Mesenchymal stem cell (in vitro differentiated cells and primary cell): ENCODE data around the gene DIO3.

ENCODE experiments used
- DNase-seq: peaks from one replicate; pipeline ENCODE4 v3.0.0-alpha.2; 2013
- H2AFZ ChIP-seq: one replicate; pipeline ENCODE4 v1.6.1; 2013; ENCODE audit warnings: low read depth, mild to moderate bottlenecking, control low read depth, inconsistent platforms, low read length, moderate library complexity
- H2AK5ac ChIP-seq: 2 replicates; pipeline ENCODE4 v1.6.1; 2013; ENCODE audit warnings: low read length, moderate library complexity, mild to moderate bottlenecking, inconsistent platforms; ENCODE audit not compliant: severe bottlenecking
- H2BK120ac ChIP-seq: one replicate; pipeline ENCODE4 v1.6.1; 2013; ENCODE audit warnings: low read depth, mild to moderate bottlenecking, inconsistent platforms, low read length, moderate library complexity
- H2BK12ac ChIP-seq, 2 experiments: one replicate each; pipeline ENCODE4 v1.6.1; 2013; ENCODE audit warnings: inconsistent platforms in 2 of 2, low read length in 2 of 2, mild to moderate bottlenecking in 2 of 2, moderate library complexity in 2 of 2, control low read depth in 1 of 2
- H2BK15ac ChIP-seq: one replicate; pipeline ENCODE4 v1.6.1; 2013; ENCODE audit warnings: mild to moderate bottlenecking, low read depth, inconsistent platforms; ENCODE audit not compliant: poor library complexity, severe bottlenecking
- H2BK5ac ChIP-seq: 2 replicates; pipeline ENCODE4 v1.6.1; 2013; ENCODE audit warnings: low read depth, mild to moderate bottlenecking, low read length, control low read depth, inconsistent platforms; ENCODE audit not compliant: poor library complexity, severe bottlenecking
- H3K14ac ChIP-seq, 2 experiments: one replicate each; pipeline ENCODE4 v1.6.1; 2013; ENCODE audit warnings: inconsistent platforms in 2 of 2, low read length in 2 of 2, control low read depth in 1 of 2, mild to moderate bottlenecking in 1 of 2, moderate library complexity in 1 of 2
- H3K18ac ChIP-seq, 2 experiments: one replicate each; pipeline ENCODE4 v1.6.1; 2013; ENCODE audit warnings: inconsistent platforms in 2 of 2, low read length in 2 of 2, control low read depth in 1 of 2, low read depth in 1 of 2, mild to moderate bottlenecking in 1 of 2
- H3K23ac ChIP-seq, 2 experiments: one replicate each; pipeline ENCODE4 v1.6.1; 2013; ENCODE audit warnings: inconsistent platforms in 2 of 2, low read length in 2 of 2, mild to moderate bottlenecking in 2 of 2, moderate library complexity in 2 of 2, control low read depth in 1 of 2
- H3K27ac ChIP-seq: 2 replicates; pipeline ENCODE4 v1.5.1; 2013; ENCODE audit warnings: mild to moderate bottlenecking, moderate library complexity, low read length, control low read depth, inconsistent platforms; ENCODE audit not compliant: poor library complexity, severe bottlenecking
- H3K27me3 ChIP-seq, 2 experiments: 2 replicates each; pipeline versions ENCODE4 v1.6.1 to v1.7.0; 2013; ENCODE audit warnings: low read length in 2 of 2, mild to moderate bottlenecking in 2 of 2, moderate library complexity in 2 of 2, control low read depth in 1 of 2, inconsistent platforms in 1 of 2; ENCODE audit not compliant: control insufficient read depth in 1 of 2, insufficient read depth in 1 of 2
- H3K36me3 ChIP-seq, 2 experiments: 2 replicates each; pipeline versions ENCODE4 v1.6.1 to v1.7.0; 2013; ENCODE audit warnings: low read length in 2 of 2, control low read depth in 1 of 2, inconsistent platforms in 1 of 2, low read depth in 1 of 2, mild to moderate bottlenecking in 1 of 2; ENCODE audit not compliant: insufficient read depth in 2 of 2, control insufficient read depth in 1 of 2
- H3K4ac ChIP-seq, 2 experiments: one replicate each; pipeline ENCODE4 v1.6.1; 2013; ENCODE audit warnings: inconsistent platforms in 2 of 2, low read length in 2 of 2, mild to moderate bottlenecking in 2 of 2, moderate library complexity in 2 of 2, control low read depth in 1 of 2, low read depth in 1 of 2
- H3K4me1 ChIP-seq: 2 replicates; pipeline ENCODE4 v1.6.1; 2013; ENCODE audit warnings: low read depth, low read length, control low read depth; ENCODE audit not compliant: control insufficient read depth, insufficient read depth
- H3K4me2 ChIP-seq: 2 replicates; pipeline ENCODE4 v1.6.1; 2013; ENCODE audit warnings: low read length, mild to moderate bottlenecking, inconsistent platforms; ENCODE audit not compliant: poor library complexity, severe bottlenecking
- H3K4me3 ChIP-seq, 2 experiments: 2 replicates each; pipeline versions ENCODE4 v1.5.1 to v1.7.0; 2013; ENCODE audit warnings: low read length in 2 of 2, mild to moderate bottlenecking in 2 of 2, control low read depth in 1 of 2, low read depth in 1 of 2; ENCODE audit not compliant: insufficient read depth in 1 of 2
- H3K79me1 ChIP-seq: replicated peaks from 2 replicates; pipeline ENCODE4 v1.6.1; 2013; ENCODE audit warnings: mild to moderate bottlenecking, control low read depth, low read length, inconsistent platforms; ENCODE audit not compliant: poor library complexity, severe bottlenecking
- H3K9ac ChIP-seq: 2 replicates; pipeline ENCODE4 v1.7.0; 2013; ENCODE audit warnings: mild to moderate bottlenecking, low read length, moderate library complexity
- H3K9me3 ChIP-seq: 2 replicates; pipeline ENCODE4 v1.7.0; 2013; ENCODE audit warnings: mild to moderate bottlenecking, low read length; ENCODE audit not compliant: control insufficient read depth
- H4K8ac ChIP-seq: one replicate; pipeline ENCODE4 v1.6.1; 2013; ENCODE audit warnings: inconsistent platforms, mild to moderate bottlenecking, low read length, moderate library complexity
- H4K91ac ChIP-seq: one replicate; pipeline ENCODE4 v1.6.1; 2013; ENCODE audit warnings: mild to moderate bottlenecking, low read length, inconsistent platforms
- WGBS: methylation state at CpG from one replicate; pipeline ENCODE4 v1.1.7; 2013; ENCODE audit warnings: mixed read lengths; 5-methylcytosine and 5-hydroxymethylcytosine counted together

DIO3 gene

DNA sequence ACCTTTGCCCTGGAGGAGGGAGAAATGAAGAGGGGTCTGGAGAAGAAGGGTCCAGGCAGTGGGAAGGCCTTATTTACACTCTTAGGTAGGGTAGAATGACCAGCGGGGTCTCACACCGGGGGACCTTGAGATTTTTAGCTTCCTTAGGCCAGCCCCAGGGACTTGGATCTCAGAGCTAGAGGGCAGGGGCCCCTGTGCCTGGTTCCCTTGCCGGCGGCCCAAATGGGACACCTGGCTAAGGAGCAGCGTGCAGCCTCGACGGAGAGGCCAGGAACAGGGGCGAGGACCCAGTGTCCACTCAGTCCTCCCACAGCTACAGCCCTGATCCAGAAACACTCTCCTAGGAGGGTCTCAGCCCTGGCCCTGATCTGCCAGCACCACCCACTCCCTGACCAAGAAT lies 41.8 kb downstream of the DIO3 start:
- no peak for DNase-seq
- Histone ChIP-seq H3K27me3 (peaks cover 10 to 50% of the 10 kb centered on the region in 2 experiments), H3K79me1 (no peaks in the 10 kb centered on the region), H2BK5ac (no peak overlapping the region), H4K8ac (no peak overlapping the region), H2BK120ac (no peak overlapping the region), H3K4ac (no peak overlapping the region), H3K14ac (no peak overlapping the region), H3K9me3 (peaks cover under 1% of the 10 kb centered on the region), H3K4me2 (no peak overlapping the region), H3K9ac (no peak overlapping the region), H2AFZ (no peak overlapping the region), H3K23ac (no peak overlapping the region), H3K27ac (no peak overlapping the region), H3K4me3 (no peak overlapping the region), H3K36me3 (no peaks in the 10 kb centered on the region), H2BK12ac (no peak overlapping the region), H3K4me1 (no peaks in the 10 kb centered on the region), H2BK15ac (no peak overlapping the region), H2AK5ac (no peak overlapping the region), H3K18ac (no peak overlapping the region), H4K91ac (no peak overlapping the region)
- 93% methylated on average over 8 of the region's 8 CpGs for WGBS

GRCh38 chr14:101604228-101604934 lies 43.1 kb downstream of the DIO3 start:
- Histone ChIP-seq H2BK120ac (no peak overlapping the region), H2BK12ac (no peak overlapping the region), H3K27ac (no peak overlapping the region), H3K4me3 (no peak overlapping the region), H3K4me1 (no peaks in the 10 kb centered on the region), H3K36me3 (no peaks in the 10 kb centered on the region), H3K18ac (no peak overlapping the region), H3K4ac (no peak overlapping the region), H2BK5ac (no peak overlapping the region), H3K27me3 (peaks cover 10 to 62% of the 10 kb centered on the region in 2 experiments), H2BK15ac (no peak overlapping the region), H3K9me3 (no peaks in the 10 kb centered on the region), H4K91ac (no peak overlapping the region), H3K79me1 (no peaks in the 10 kb centered on the region), H3K9ac (no peak overlapping the region), H3K4me2 (no peak overlapping the region), H2AFZ (no peak overlapping the region), H2AK5ac (no peak overlapping the region), H4K8ac (no peak overlapping the region), H3K14ac (no peak overlapping the region), H3K23ac (no peak overlapping the region)
- DNase-seq: no peak
- WGBS: 73% methylated on average over 6 of the region's 9 CpGs

- Histone ChIP-seq H4K91ac (no peak overlapping the region), H3K18ac (no peak overlapping the region), H3K4me1 (no peaks in the 10 kb centered on the region), H4K8ac (no peak overlapping the region), H3K4me3 (no peak overlapping the region), H3K9me3 (no peaks in the 10 kb centered on the region), H3K27ac (no peak overlapping the region), H3K9ac (no peak overlapping the region), H2BK15ac (no peak overlapping the region), H3K4ac (no peak overlapping the region), H3K79me1 (no peaks in the 10 kb centered on the region), H3K27me3 (peaks cover 10 to 58% of the 10 kb centered on the region in 2 experiments), H2BK5ac (no peak overlapping the region), H2BK120ac (no peak overlapping the region), H2BK12ac (no peak overlapping the region), H3K4me2 (no peak overlapping the region), H2AFZ (no peak overlapping the region), H2AK5ac (no peak overlapping the region), H3K14ac (no peak overlapping the region), H3K23ac (no peak overlapping the region), H3K36me3 (no peaks in the 10 kb centered on the region)
- WGBS: 75% methylated on average over 11 of the region's 11 CpGs
- no peak for DNase-seq
Observed at GRCh38 chr14:101604935-101605780, 43.9 kb downstream of the DIO3 start.

DNA sequence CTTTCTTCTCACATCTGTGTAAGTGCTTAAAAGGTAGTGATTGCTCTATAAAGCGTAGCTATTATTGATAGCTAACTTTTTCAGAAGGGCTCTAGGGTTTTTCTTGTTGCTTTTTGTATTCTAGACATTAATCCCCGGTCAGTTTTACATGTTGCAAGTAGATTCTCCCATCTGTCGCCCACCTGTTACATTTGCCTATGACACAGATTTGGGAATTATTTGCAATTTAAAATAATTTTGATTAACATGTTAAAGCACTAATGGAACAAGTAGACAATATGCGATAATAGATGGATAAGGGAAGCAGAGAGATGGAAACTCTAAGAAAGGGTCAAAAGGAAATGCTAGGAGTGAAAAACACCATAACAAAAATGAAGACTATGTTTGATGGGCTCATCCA lies 44.5 kb downstream of the DIO3 start:
- H2BK15ac ChIP-seq: no peak overlapping the region
- H3K14ac ChIP-seq: no peak overlapping the region
- H2BK12ac ChIP-seq: no peak overlapping the region
- H3K23ac ChIP-seq: no peak overlapping the region
- no peak overlapping the region for H2AK5ac ChIP-seq
- no peak overlapping the region for H2AFZ ChIP-seq
- no peaks in the 10 kb centered on the region for H3K79me1 ChIP-seq
- no peak overlapping the region for H3K18ac ChIP-seq
- 79% methylated on average over 4 of the region's 4 CpGs for WGBS
- H3K4me3 ChIP-seq: no peak overlapping the region
- no peaks in the 10 kb centered on the region for H3K36me3 ChIP-seq
- H3K4me2 ChIP-seq: no peak overlapping the region
- no peaks in the 10 kb centered on the region for H3K9me3 ChIP-seq
- H3K9ac ChIP-seq: no peak overlapping the region
- no peak overlapping the region for H4K8ac ChIP-seq
- no peak overlapping the region for H3K4ac ChIP-seq
- no peak overlapping the region for H3K27ac ChIP-seq
- DNase-seq: no peak
- no peak overlapping the region for H2BK5ac ChIP-seq
- H4K91ac ChIP-seq: no peak overlapping the region
- peaks cover 10 to 58% of the 10 kb centered on the region in 2 experiments for H3K27me3 ChIP-seq
- H3K4me1 ChIP-seq: no peaks in the 10 kb centered on the region
- no peak overlapping the region for H2BK120ac ChIP-seq
